GM21360 (cell line): Measurements from ENCODE around the gene PRXL2A.
"Not testable (repeated sequence)": the region's sequence is repeated elsewhere in the genome, so short reads cannot be mapped to it uniquely, and the experiment has no call there.

Experiments
- ATAC-seq: cut with Tn5 transposase; IDR thresholded peaks from one replicate; pipeline ENCODE4 v1.9.1; 2021; ENCODE audit warnings: mild to moderate bottlenecking, moderate library complexity; ENCODE audit not compliant: unreplicated experiment

Gene PRXL2A

DNA sequence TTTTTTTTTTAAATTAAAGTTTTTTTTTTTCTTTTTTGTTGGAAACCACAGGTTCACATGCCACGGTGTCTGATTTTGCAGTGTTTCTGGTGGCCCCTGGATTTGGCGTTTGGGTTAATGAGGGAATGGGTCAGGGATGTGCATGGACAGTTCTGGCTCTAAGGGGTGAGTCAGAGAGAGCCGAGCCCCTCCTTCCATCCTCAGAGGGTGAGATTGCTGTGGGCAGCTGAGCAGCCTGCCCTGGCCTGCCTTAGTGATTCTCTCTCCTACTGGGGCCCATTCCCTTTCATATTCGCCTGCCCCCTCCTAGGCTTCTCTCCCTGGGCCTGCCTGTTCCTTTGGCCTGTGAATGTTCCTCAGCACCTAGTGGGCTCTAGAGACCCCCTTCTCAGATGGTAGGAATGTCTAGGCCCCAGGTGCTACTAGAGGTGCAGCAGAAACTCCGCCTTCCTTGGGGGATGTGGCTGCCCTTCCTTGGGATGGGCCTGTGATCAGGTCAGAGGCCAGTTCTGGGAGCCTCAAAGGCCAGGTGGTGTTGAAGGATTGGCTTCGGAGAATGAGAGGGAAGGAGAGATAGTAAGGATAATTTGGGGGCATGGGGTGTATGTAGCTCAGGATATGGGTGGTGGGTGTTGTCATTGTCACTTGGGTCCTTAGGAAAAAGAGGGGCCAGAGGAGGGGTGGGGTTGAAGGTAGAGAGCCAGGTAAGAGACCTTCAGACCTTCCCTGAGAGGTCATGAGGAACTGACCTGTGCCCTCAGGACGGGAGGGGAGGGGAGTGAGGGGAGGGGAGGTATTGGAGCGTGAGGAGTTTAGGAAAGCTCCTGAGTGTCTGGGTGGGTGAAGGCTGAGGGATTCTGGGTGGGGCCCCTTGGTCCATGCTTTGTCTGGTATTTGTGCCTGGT lies 65.6 kb downstream of the PRXL2A start:
- no peak for ATAC-seq

- ATAC-seq: no peak
Observed at GRCh38 chr10:80474597-80474910, 66.2 kb downstream of the PRXL2A start.

DNA sequence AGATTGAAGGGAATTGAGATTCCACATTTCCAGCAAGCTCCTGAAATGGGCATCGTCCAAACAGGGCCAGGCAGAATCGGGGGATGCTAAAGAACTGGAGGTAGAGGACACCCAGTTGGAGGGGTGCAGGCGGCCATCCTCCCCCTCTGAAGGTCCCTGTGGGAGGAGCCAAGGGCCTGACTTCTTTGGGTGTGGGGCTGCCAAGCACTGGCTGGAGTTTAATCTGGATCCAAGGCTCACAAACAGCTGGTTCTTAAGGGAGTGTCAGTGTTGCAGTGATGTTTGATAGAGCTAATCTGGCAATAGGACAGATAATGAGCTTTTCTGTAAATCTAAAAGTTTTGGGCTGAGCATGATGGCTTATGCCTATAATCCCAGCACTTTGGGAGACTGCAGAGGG lies 66.6 kb downstream of the PRXL2A start:
- ATAC-seq: no peak

DNA sequence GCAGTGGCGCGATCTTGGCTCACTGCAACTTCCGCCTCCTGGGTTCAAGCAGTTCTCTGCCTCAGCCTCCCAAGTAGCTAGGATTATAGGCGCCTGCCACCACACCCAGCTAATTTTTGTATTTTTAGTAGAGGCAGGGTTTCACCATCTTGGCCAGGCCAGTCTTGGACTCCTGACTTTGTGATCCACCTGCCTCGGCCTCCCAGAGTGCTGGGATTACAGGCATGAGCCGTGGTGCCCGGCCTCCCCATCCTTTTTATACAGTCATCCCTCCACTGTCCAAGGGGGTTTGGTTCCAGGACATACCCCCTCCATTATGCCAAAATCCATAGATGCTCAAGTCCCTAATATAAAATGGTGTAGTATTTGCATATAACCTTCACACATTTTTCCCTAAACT lies 67.3 kb downstream of the PRXL2A start:
- ATAC-seq: not testable (repeated sequence)

- no peak for ATAC-seq
Observed at GRCh38 chr10:80476685-80477084, 68.3 kb downstream of the PRXL2A start.

- ATAC-seq: no peak
Observed at GRCh38 chr10:80477813-80478212, 69.5 kb downstream of the PRXL2A start.

DNA sequence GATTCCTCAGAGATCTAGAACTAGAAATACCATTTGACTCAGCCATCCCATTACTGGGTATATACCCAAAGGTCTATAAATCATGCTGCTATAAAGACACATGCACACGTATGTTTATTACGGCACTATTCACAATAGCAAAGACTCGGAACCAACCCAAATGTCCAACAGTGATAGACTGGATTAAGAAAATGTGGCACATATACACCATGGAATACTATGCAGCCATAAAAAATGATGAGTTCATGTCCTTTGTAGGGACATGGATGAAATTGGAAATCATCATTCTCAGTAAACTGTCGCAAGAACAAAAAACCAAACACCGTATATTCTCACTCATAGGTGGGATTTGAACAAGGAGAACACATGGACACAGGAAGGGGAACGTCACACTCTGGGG lies 72.0 kb downstream of the PRXL2A start:
- not testable (repeated sequence) for ATAC-seq

DNA sequence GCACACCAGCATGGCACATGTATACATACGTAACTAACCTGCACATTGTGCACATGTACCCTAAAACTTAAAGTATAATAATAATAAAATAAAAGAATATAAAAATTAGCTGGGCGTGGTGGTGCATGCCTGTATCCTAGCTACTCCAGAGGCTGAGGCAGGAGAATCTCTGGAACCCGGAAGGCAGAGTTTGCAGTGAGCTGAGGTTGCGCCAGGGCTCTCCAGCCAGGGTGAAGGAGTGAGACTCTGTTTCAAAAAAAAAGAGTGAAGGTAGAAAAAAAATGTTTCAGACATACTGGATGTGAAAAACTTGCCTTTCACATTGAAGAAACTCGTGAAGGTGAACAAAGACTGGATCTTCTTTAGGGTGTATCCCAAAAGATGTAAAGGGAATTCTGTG lies 72.5 kb downstream of the PRXL2A start:
- no peak for ATAC-seq

DNA sequence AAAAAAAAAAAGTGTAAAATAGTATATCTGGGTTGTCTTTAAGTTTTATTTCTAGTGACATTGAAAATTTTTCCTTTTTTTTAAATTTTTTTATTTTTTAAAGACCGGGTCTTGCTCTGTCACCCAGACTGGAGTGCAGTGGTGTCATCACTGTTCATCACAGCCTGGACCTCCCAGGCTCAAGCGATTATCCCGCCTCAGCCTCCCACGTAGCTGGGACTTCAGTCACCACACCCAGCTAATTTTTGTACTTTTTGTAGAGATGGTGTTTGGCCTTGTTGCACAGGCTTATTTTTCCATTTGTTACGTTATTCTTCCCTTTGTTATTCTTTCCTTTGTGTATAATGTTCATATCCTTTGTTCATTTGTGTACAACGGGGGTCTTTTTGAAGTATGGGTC lies 75.9 kb downstream of the PRXL2A start:
- no peak for ATAC-seq

DNA sequence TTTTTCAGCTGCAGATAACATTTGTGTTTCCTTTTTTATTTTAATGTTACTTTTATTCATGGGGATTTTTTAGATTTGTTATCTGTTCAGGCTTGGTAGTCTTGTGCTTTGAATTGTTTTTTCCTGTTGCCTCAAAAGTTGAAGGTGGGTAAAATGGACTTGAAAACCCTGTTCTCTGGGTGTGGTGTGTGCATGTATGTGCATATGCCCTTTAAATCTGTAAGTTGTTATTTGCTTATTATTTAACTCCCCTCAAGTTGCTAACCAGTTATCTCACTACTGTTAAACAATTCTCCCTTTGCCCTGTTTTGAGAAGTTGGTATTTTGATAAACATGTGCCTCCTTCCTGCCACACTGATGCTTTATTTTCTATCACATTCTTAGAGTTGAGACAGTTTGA lies 76.3 kb downstream of the PRXL2A start:
- ATAC-seq: no peak

- no peak for ATAC-seq
Observed at GRCh38 chr10:80485076-80485945, 77.0 kb downstream of the PRXL2A start.

DNA sequence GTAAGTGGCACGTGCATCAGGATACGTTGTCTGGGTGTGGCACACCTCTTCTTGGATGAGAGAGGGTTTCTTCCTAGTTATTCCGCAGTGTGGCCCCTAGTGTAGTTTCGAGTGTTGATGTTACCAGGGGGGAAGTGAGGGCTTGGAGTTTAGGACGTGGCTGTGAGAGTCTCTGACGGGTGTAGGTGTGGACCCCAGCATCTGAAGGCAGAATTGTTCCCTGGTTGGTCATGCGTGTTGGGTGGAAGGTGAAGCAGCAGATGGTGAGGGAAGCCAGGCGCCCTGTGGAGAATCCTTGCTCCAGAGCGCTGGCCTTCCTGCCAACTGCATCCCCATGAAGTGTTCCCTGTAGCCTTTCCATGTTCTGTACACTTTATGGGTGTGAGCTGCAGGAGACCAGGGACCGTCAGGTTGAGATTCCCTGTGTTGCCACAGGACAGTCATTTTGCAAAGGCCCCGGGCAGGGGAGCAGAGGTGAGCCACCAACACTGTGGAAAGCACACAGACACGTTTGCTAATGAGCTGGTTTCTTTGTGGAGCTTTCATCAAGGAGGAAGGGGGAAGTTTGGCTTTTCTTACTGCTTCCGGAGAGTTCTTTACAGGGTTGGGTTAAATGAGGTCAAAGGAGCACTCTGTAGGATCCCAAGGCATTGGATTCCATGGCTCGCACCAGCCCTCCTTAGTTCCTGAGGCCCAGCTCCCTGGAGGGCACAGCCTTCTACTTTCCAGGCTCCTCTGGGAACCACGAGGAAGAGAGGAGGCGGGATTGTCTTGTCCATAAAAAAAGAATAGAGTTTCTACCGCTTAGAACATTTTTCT lies 77.8 kb downstream of the PRXL2A start:
- ATAC-seq: no peak
